HepG2 (cell line): ENCODE results near the gene CYSLTR2. TPM values are rescaled to one million over a fixed set of nuclear protein-coding genes. Genes with fewer than 3 reads are reported as not detected.

Experiments used
- CEBPB ChIP-seq: IDR thresholded peaks from 2 replicates; pipeline ENCODE4 v1.6.1; 2011; ENCODE audit warnings: low read depth, low read length, improper control_type of control experiment, borderline replicate concordance
- DRAP1 ChIP-seq: IDR thresholded peaks from 2 replicates; pipeline ENCODE4 v1.6.1; 2016; ENCODE audit warnings: missing genetic modification reagents, missing compliant biosample characterization
- FOSL2 ChIP-seq: sonication (generic); formaldehyde crosslinking; IDR thresholded peaks from 2 replicates; pipeline ENCODE4 v1.4.0; 2020; ENCODE audit warnings: missing genetic modification reagents
- HES4 ChIP-seq: sonication (generic); formaldehyde crosslinking; IDR thresholded peaks from 2 replicates; pipeline ENCODE4 v1.9.0; 2021; ENCODE audit warnings: mild to moderate bottlenecking, missing genetic modification reagents, borderline replicate concordance
- IRX3 ChIP-seq: sonication (generic); formaldehyde crosslinking; IDR thresholded peaks from 2 replicates; pipeline ENCODE4 v1.8.1; 2023; ENCODE audit warnings: mild to moderate bottlenecking, low read depth, missing genetic modification reagents, borderline replicate concordance
- NFYB ChIP-seq: sonication (generic); formaldehyde crosslinking; IDR thresholded peaks from 2 replicates; pipeline ENCODE4 v1.4.0; 2020; ENCODE audit warnings: missing genetic modification reagents
- NR2F1 ChIP-seq, 2 experiments: fragments of 450-650 bp in 1 of 2; formaldehyde crosslinking in 1 of 2; IDR thresholded peaks; 2 replicates each; pipeline versions ENCODE4 v1.5.0 to v1.6.1; 2016 to 2020; ENCODE audit warnings: mild to moderate bottlenecking in 1 of 2, missing compliant biosample characterization in 1 of 2, missing genetic modification reagents in 1 of 2, moderate library complexity in 1 of 2
- RORA ChIP-seq: sonication (generic); formaldehyde crosslinking; IDR thresholded peaks from 2 replicates; pipeline ENCODE4 v1.5.0; 2020; ENCODE audit warnings: mild to moderate bottlenecking, missing genetic modification reagents, moderate library complexity
- SMC3 ChIP-seq: IDR thresholded peaks from 2 replicates; pipeline ENCODE4 v1.6.1; 2011; ENCODE audit warnings: low read length, improper control_type of control experiment
- SP1 ChIP-seq, 2 experiments: fragments of 450-650 bp in 1 of 2; sonication (generic) in 1 of 2; formaldehyde crosslinking in 1 of 2; IDR thresholded peaks; 2 replicates each; pipeline versions ENCODE4 v1.4.0 to v1.6.1; 2016 to 2020; ENCODE audit warnings: missing genetic modification reagents in 1 of 2
- STAG1 ChIP-seq: sonication (generic); formaldehyde crosslinking; IDR thresholded peaks from 2 replicates; pipeline ENCODE4 v1.4.0; 2020; ENCODE audit warnings: missing genetic modification reagents
- ZFP41 ChIP-seq: sonication (generic); formaldehyde crosslinking; IDR thresholded peaks from 2 replicates; pipeline ENCODE4 v1.4.0; 2020; ENCODE audit warnings: mild to moderate bottlenecking, missing genetic modification reagents, borderline replicate concordance
- ZKSCAN5 ChIP-seq: sonication (generic); formaldehyde crosslinking; IDR thresholded peaks from 2 replicates; pipeline ENCODE4 v1.5.1; 2020; ENCODE audit warnings: mild to moderate bottlenecking, missing genetic modification reagents
- ZNF138 ChIP-seq: sonication (generic); formaldehyde crosslinking; IDR thresholded peaks from 2 replicates; pipeline ENCODE4 v1.5.0; 2020; ENCODE audit warnings: mild to moderate bottlenecking, low read depth, missing genetic modification reagents
- ZNF282 ChIP-seq: fragments of 450-650 bp; IDR thresholded peaks from 2 replicates; pipeline ENCODE4 v1.6.1; 2018; ENCODE audit not compliant: partially characterized antibody
- ZNF335 ChIP-seq: sonication (generic); formaldehyde crosslinking; IDR thresholded peaks from 2 replicates; pipeline ENCODE4 v1.4.0; 2020; ENCODE audit warnings: missing genetic modification reagents
- ZNF343 ChIP-seq: sonication (generic); formaldehyde crosslinking; IDR thresholded peaks from 2 replicates; pipeline ENCODE4 v1.4.0; 2020; ENCODE audit warnings: mild to moderate bottlenecking, missing genetic modification reagents
- ZNF619 ChIP-seq: sonication (generic); formaldehyde crosslinking; IDR thresholded peaks from 2 replicates; pipeline ENCODE4 v1.4.0; 2020; ENCODE audit warnings: mild to moderate bottlenecking, missing genetic modification reagents
- polyA plus RNA-seq, 8 experiments: library from polyadenylated mRNA; depleted of rRNA in 3 of 8; stranded (reverse) in 7 of 8; unstranded in 1 of 8; fragments of >200 nt; fragmentation: Illumina TruSeq in 4 of 8; extraction: Trizol in 4 of 8; gene quantifications; 2 replicates each; pipeline versions ENCODE4 v1.2.1 to v1.2.3, GENCODE V29; 2011 to 2016; ENCODE audit warnings: low read depth in 4 of 8, missing spikeins in 1 of 8, mixed read lengths in 1 of 8; ENCODE audit not compliant: insufficient read depth in 1 of 8
- total RNA-seq, 5 experiments: library from RNA; depleted of rRNA; stranded (reverse); fragments of >200 nt; fragmentation: Illumina TruSeq; extraction: Trizol; gene quantifications; 2 replicates each; pipeline ENCODE4 v1.2.3, GENCODE V29; 2016; ENCODE audit warnings: low read depth in 1 of 5
- TF ChIP-seq, protein P1 (sequence below): sonication (generic); formaldehyde crosslinking; IDR thresholded peaks from one replicate; pipeline ENCODE4 v1.5.1; 2020; ENCODE audit warnings: mild to moderate bottlenecking, missing genetic modification reagents; ENCODE audit errors: not compliant biosample characterization
- TF ChIP-seq, protein P2 (sequence below): sonication (generic); formaldehyde crosslinking; IDR thresholded peaks from 2 replicates; pipeline ENCODE4 v1.8.1; 2023; ENCODE audit warnings: missing genetic modification reagents, inconsistent platforms, borderline replicate concordance

CYSLTR2 gene
- total and polyA plus RNA-seq, 2 of the 13 experiments (the other 11 are each of a cell fraction or from before 2014, with no cell fraction given), result not detected

DNA sequence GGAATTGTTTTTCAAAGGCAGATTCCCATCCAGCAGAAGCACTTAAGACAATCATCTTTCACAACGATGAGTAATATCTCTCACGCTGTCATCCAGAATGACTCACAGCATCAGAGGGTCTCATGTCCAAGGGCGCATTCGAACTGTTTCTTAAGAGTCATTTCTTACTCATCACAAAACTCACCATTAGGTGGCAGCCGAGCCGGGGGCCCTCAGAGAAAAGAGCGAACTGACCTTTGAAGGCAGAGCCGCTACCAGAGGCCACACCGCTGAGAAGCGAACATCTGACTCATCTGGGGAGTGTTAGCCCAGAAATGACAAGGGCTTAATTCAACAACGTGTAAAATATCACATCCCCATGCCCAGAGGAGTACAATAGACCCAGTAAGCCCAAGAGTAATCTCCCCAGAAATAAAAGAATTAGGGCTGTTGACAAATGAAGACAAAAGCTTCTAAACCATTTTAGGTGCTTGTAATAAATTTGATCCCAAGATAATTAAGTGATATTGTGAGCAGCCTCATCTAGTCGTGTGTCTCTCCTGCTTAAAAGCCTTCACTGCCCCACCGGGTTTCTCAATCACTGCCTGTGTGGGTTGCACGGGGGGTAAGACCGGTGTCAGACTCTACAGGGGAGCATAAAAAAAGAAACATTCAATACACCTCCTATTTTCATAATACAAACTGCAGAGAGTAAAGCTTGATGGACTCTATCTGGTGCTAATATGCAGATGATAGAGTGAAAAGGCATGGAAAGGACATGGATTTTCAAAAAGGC lies 96.2 kb downstream of the CYSLTR2 start (continued):
- TF ChIP-seq SP1 (IDR thresholded peaks at IDR 0.05) (no peak), SP1 (CRISPR knock-in tag; IDR thresholded peaks at IDR 0.05) (no peak), DRAP1 (CRISPR knock-in tag) (no peak), ZNF619 (CRISPR knock-in tag) (no peak), SMC3 (peak; percentile 33; the same call in 1 of the 2 replicates), STAG1 (CRISPR knock-in tag) (peak; percentile 54), HES4 (no peak), ZNF343 (CRISPR knock-in tag) (no peak), ZFP41 (CRISPR knock-in tag) (no peak), ZKSCAN5 (CRISPR knock-in tag) (no peak), CEBPB (0 out of 2 replicates have a peak, but pooled peaks have one; percentile 49), NFYB (CRISPR knock-in tag) (no peak), RORA (CRISPR knock-in tag) (0 out of 2 replicates have a peak, but pooled peaks have one; percentile 41), IRX3 (CRISPR knock-in tag) (no peak), NR2F1 (CRISPR knock-in tag; IDR thresholded peaks at IDR 0.05) (peak in 1 of 2 experiments; percentile 66; a peak in 2 of 4 replicates), ZNF282 (no peak), ZNF138 (CRISPR knock-in tag) (no peak), FOSL2 (CRISPR knock-in tag) (peak; percentile 94), ZNF335 (CRISPR knock-in tag) (no peak)
- TF ChIP-seq, protein P1, sequence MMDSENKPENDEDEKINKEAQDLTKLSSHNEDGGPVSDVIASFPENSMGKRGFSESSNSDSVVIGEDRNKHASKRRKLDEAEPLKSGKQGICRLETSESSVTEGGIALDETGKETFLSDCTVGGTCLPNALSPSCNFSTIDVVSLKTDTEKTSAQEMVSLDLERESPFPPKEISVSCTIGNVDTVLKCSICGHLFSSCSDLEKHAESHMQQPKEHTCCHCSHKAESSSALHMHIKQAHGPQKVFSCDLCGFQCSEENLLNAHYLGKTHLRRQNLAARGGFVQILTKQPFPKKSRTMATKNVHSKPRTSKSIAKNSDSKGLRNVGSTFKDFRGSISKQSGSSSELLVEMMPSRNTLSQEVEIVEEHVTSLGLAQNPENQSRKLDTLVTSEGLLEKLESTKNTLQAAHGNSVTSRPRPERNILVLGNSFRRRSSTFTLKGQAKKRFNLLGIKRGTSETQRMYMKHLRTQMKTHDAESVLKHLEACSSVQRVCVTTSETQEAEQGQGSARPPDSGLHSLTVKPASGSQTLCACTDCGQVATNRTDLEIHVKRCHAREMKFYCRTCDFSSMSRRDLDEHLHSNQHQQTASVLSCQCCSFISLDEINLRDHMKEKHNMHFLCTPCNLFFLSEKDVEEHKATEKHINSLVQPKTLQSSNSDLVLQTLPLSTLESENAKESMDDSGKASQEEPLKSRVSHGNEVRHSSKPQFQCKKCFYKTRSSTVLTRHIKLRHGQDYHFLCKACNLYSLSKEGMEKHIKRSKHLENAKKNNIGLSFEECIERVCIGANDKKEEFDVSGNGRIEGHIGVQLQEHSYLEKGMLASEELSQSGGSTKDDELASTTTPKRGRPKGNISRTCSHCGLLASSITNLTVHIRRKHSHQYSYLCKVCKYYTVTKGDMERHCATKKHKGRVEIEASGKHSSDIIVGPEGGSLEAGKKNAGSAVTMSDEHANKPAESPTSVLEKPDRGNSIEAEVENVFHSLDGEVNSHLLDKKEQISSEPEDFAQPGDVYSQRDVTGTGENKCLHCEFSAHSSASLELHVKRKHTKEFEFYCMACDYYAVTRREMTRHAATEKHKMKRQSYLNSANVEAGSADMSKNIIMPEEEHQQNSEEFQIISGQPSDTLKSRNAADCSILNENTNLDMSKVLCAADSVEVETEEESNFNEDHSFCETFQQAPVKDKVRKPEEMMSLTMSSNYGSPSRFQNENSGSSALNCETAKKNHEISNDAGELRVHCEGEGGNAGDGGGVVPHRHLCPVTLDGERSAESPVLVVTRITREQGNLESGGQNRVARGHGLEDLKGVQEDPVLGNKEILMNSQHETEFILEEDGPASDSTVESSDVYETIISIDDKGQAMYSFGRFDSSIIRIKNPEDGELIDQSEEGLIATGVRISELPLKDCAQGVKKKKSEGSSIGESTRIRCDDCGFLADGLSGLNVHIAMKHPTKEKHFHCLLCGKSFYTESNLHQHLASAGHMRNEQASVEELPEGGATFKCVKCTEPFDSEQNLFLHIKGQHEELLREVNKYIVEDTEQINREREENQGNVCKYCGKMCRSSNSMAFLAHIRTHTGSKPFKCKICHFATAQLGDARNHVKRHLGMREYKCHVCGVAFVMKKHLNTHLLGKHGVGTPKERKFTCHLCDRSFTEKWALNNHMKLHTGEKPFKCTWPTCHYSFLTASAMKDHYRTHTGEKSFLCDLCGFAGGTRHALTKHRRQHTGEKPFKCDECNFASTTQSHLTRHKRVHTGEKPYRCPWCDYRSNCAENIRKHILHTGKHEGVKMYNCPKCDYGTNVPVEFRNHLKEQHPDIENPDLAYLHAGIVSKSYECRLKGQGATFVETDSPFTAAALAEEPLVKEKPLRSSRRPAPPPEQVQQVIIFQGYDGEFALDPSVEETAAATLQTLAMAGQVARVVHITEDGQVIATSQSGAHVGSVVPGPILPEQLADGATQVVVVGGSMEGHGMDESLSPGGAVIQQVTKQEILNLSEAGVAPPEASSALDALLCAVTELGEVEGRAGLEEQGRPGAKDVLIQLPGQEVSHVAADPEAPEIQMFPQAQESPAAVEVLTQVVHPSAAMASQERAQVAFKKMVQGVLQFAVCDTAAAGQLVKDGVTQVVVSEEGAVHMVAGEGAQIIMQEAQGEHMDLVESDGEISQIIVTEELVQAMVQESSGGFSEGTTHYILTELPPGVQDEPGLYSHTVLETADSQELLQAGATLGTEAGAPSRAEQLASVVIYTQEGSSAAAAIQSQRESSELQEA, result no peak
- TF ChIP-seq, protein P2, sequence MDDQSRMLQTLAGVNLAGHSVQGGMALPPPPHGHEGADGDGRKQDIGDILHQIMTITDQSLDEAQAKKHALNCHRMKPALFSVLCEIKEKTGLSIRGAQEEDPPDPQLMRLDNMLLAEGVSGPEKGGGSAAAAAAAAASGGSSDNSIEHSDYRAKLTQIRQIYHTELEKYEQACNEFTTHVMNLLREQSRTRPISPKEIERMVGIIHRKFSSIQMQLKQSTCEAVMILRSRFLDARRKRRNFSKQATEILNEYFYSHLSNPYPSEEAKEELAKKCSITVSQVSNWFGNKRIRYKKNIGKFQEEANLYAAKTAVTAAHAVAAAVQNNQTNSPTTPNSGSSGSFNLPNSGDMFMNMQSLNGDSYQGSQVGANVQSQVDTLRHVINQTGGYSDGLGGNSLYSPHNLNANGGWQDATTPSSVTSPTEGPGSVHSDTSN (CRISPR knock-in tag), result no peak
